Measurements from ENCODE around the gene CCR2. TPM values are rescaled to one million over a fixed set of nuclear protein-coding genes. Genes with fewer than 3 reads are reported as not detected.

Gene CCR2
- total RNA-seq, 1 donor from 2014 or later: 0.41 TPM

DNA sequence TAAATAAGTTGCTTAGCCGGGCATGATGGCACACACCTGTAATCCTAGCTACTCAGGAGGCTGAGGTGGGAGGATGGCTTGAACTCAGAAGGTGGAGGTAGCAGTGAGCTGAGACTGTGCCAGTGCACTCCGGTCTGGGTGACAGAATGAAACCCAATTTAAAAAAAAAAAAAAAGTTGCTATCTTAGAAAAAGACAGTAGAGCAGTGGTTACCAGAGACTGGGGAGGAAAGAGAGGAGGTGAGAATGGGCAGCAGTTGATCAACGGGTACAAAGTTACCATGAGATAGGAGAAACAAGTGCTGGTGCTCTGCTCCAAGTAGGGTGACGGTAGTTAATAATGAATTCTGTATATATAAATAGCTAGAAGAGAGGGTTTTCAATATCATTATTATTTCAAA lies 821 bp upstream of the CCR2 start:
- FAIRE-seq (no peak), DNase-seq (ENCODE audit: low spot score in 2 of 2) (no peak)

DNA sequence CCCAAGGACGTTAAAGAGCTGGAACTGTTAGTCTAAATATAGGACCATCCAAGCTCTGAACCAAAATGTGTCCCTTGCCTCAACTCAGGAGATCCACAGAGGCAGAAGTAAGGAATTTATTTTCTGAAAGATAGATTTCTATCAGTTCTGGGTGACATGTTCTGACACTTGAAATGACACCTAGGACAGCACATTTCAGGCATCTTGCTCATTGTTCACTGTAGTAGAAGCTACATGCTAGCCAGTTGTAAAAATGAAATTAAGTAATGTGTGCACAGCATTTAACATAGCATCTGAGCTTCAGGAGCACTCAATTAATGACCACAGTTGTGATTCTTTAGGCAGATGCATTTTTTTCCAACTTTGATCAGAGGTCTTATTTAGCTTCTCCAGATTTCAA lies 567 bp downstream of the CCR2 start:
- DNase-seq (ENCODE audit: low spot score in 2 of 2) (no peak), FAIRE-seq (no peak)

DNA sequence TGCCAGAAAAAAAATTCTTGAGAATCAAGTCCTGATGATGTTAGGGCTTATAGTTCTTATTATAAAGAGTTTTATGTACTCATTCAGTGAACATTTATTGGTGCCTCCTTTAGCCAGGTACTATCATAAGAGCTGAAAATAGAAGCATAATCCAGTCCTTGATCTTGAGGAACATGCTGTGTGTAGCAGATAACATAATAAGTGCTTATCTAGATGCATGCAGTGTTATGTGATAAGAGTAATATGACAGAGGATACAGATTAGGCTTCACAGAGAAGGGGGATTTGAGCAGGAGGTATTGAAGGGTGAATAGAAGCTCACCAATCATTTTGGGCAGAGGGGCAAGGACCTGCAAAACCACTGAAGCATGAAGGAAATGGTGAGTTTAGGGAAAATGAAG lies 1.1 kb downstream of the CCR2 start:
- DNase-seq (ENCODE audit: low spot score in 2 of 2) (no peak), FAIRE-seq (no peak)

DNA sequence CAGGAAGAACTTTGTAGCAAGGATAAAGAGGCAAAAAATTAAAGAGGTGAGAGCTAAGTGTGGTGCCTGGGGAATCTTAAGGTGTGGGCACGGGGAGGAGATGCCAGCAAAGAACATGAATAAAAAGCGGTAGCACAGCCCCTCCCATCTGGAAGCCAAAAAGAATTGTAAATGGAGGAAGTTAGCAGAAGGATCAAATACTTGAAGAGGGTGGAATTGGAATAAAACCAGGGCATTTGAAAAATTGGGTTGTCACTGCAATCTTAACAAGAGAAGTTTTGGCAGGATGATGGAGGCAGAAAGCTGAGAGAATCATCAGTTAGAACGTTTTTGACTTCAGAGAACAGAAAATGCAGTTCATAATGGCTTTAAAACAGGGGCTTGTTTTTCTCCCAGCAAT lies 2.4 kb downstream of the CCR2 start:
- no peak for FAIRE-seq
- DNase-seq (ENCODE audit: low spot score in 2 of 2): no peak

DNA sequence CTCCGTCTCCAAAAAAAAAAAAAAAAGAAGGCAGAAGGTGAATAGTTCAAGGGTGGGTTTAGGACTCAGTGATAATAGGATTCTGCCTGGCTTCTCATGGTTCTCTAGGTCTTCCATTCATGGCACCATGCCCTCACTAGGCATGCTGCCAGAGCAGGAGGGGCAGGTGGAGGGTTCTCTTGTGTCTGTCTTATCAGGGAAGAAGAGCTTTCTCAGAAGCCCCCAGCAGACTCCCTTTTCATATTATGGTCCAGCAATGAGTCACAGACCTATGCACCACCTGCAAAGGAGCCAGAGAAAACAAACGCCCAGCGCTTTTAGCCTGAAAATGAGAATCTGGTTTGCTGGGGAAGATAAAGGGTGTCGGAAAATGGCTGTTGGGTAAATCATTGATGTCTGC lies 3.0 kb downstream of the CCR2 start:
- FAIRE-seq (no peak), DNase-seq (ENCODE audit: low spot score in 2 of 2) (no peak)

DNA sequence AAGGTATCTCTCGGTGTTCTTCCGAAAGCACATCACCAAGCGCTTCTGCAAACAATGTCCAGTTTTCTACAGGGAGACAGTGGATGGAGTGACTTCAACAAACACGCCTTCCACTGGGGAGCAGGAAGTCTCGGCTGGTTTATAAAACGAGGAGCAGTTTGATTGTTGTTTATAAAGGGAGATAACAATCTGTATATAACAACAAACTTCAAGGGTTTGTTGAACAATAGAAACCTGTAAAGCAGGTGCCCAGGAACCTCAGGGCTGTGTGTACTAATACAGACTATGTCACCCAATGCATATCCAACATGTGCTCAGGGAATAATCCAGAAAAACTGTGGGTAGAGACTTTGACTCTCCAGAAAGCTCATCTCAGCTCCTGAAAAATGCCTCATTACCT lies 4.6 kb downstream of the CCR2 start:
- FAIRE-seq (no peak), DNase-seq (ENCODE audit: low spot score in 2 of 2) (no peak)

DNA sequence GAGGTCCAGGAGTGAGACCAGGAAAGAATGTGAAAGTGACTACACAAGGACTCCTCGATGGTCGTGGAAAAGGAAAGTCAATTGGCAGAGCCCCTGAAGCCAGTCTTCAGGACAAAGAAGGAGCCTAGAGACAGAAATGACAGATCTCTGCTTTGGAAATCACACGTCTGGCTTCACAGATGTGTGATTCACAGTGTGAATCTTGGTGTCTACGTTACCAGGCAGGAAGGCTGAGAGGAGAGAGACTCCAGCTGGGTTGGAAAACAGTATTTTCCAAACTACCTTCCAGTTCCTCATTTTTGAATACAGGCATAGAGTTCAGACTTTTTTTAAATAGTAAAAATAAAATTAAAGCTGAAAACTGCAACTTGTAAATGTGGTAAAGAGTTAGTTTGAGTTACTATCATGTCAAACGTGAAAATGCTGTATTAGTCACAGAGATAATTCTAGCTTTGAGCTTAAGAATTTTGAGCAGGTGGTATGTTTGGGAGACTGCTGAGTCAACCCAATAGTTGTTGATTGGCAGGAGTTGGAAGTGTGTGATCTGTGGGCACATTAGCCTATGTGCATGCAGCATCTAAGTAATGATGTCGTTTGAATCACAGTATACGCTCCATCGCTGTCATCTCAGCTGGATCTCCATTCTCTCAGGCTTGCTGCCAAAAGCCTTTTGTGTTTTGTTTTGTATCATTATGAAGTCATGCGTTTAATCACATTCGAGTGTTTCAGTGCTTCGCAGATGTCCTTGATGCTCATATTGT lies 6.0 kb downstream of the CCR2 start:
- peak in 1 of 2 donors; percentile 17 for DNase-seq (ENCODE audit: low spot score in 2 of 2)
- no peak for FAIRE-seq

DNA sequence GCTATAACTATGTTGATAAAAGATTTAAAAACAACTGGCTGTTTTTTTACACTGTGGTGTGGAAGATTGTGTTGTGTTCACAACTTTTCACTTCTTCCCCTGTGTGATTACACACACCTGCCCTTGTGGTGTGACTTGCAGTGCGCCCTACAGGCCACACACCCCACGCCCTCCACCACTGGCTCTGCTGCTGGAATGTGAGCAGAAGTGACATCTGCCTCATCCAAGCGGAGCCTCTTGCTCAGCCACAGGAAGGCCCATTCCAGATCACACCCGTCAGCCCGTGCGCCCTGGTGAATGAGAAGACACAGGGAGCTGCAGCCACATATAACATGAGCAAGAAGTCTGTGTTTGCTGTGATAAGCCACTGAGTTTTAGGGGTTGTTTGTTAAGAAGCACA lies 7.0 kb downstream of the CCR2 start:
- DNase-seq (ENCODE audit: low spot score in 2 of 2) (no peak), FAIRE-seq (no peak)

DNA sequence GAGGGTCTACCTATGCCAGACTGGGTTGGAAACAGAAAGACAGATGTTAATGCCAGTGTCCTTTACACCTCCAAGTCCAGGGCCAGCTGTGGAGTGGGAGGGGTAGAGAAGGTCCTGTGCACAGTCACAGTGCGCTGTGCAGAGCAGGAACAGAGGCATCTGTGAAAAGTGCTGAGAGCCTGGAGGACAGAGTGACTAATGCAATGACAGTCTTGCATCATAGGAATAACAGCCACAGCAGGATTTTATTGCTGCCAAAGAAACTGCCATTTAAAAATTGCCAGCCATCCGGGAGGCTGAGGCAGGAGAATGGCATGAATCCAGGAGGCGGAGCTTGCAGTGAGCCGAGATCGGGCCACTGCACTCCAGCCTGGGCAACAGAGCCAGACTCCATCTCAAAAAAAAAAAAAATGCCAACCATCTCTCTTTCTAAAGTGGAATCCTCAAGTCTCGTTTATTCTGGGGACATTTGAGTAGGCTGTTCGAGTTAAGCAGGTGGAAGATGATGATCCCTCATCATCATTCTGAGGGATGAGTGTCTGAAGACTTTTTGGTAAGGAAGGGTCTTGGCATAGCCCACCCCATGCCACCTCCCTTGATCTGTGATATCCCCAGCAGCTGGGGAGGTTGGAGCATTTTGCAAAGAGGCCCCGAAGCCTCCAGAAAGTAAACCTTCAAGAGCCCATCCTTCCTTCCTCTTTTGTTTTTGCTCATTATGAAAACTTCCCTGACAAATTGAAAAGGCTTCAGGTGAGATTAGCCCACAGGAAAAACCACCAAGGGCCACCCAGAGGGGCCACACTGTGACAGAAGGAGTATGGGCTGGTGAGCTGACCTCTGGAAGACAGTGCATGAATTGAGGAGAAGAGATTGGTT lies 7.7 kb downstream of the CCR2 start:
- FAIRE-seq (no peak), DNase-seq (ENCODE audit: low spot score in 2 of 2) (no peak)

DNA sequence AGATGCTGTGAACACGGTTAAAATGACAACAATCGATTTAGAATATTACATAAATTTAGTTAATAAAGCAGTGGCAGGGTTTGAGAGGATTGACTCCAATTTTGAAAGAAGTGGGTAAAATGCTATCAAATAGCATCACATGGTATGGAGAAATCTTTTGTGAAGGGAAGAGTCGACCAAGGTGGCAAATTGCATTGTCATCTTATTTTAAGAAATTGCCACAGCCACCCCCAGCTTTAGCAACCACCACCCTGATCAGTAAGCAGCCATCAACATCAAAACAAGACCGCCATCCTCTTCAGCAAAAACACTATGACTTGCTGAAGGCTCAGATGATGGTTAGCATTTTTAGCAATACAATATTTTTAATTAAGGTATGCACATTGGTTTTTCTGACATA lies 11.1 kb downstream of the CCR2 start:
- FAIRE-seq (no peak), DNase-seq (ENCODE audit: low spot score in 2 of 2) (no peak)

DNA sequence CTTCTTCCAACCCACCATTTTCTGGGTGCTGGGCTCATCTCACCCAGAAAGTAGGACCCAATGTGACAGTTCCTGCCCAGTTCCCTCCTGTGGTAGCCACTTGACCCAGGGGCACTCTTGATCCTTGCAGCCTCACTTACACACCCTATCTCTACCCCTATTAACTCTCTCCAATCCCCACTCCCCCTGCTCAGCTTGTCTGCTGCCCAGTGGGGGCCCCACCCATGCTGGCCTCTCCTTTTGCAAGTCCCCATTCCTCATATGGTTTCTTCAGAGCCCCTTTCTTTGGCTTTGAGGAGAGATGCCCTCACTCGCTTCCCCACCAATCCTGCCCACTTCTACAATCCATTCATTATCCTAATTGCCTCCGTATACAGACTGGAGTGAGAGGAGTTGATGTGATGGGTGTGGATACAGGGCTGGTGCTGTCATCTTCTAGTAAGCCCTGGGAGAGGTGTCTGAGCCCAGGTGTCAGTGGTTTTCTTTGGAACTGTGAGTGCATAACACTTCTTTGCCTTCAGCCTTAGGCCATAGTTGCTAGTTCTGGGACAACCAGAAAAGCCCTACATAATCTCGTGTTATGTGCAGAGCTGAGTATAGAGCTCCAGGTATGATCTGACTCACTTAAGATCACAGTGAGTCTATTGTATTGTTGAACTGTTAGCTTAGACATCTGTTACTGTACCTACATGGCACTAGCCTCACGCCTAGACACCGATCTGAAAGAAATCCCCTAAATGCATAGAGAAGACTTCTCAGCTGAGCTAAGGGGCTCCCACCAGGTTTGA lies 12.0 kb downstream of the CCR2 start:
- DNase-seq (ENCODE audit: low spot score in 2 of 2) (no peak), FAIRE-seq (no peak)

DNA sequence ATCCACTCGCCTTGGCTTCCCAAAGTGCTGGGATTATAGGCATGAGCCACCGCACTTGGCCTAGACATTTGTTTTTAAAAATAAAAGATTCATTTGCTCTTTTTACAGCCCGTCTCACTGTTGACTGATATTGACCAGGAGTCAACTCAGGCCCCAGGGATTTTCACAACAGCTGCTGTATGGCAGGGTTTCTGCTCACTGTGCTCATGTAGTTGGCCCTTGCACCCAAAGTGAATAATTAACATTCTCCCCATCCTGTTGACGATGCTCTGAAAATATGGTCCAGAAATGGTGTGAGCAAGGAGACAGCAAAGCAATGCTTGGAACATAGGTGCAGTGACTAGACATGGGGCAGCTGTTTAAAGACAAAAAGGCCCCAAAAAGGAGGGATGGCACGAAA lies 13.9 kb downstream of the CCR2 start:
- FAIRE-seq (no peak), DNase-seq (ENCODE audit: low spot score in 2 of 2) (no peak)

DNA sequence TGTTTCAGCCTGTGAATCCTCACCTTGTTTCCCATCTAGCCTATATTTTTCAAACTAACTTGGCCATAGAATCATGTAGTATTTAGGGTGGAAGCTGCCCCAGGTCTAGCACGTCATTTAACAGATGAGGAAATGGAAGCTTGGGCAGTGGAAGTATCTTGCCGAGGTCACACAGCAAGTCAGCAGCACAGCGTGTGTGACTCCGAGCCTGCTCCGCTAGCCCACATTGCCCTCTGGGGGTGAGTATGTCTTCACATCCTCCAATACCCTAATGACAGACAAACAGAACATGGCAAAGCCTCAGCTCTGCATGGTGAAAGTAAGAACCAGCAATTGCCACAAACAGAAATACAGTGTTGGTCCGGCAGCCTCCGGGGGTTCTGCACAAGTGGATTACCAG lies 14.7 kb downstream of the CCR2 start:
- DNase-seq (ENCODE audit: low spot score in 2 of 2) (no peak), FAIRE-seq (no peak)

DNA sequence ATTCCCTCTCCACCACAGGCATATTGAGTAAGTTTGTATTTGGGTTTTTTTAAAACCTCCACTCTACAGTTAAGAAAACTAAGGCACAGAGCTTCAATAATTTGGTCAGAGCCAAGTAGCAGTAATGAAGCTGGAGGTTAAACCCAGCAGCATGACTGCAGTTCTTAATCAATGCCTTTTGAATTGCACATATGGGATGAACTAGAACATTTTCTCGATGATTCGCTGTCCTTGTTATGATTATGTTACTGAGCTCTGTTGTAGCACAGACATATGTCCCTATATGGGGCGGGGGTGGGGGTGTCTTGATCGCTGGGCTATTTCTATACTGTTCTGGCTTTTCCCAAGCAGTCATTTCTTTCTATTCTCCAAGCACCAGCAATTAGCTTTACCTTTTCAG lies 15.2 kb downstream of the CCR2 start:
- no peak for FAIRE-seq

DNA sequence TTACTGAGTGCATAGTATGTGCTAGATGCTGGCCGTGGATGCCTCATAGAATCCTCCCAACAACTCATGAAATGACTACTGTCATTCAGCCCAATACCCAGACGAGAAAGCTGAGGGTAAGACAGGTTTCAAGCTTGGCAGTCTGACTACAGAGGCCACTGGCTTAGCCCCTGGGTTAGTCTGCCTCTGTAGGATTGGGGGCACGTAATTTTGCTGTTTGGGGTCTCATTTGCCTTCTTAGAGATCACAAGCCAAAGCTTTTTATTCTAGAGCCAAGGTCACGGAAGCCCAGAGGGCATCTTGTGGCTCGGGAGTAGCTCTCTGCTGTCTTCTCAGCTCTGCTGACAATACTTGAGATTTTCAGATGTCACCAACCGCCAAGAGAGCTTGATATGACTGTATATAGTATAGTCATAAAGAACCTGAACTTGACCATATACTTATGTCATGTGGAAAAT lies 15.8 kb downstream of the CCR2 start:
- DNase-seq (ENCODE audit: low spot score in 2 of 2) (no peak), FAIRE-seq (no peak)

More for the DNA sequence above, 15.2 kb downstream of the CCR2 start:
- DNase-seq (ENCODE audit: low spot score in 2 of 2): no peak

DNA sequence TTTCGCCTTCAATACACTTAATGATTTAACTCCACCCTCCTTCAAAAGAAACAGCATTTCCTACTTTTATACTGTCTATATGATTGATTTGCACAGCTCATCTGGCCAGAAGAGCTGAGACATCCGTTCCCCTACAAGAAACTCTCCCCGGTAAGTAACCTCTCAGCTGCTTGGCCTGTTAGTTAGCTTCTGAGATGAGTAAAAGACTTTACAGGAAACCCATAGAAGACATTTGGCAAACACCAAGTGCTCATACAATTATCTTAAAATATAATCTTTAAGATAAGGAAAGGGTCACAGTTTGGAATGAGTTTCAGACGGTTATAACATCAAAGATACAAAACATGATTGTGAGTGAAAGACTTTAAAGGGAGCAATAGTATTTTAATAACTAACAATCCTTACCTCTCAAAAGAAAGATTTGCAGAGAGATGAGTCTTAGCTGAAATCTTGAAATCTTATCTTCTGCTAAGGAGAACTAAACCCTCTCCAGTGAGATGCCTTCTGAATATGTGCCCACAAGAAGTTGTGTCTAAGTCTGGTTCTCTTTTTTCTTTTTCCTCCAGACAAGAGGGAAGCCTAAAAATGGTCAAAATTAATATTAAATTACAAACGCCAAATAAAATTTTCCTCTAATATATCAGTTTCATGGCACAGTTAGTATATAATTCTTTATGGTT lies 17.1 kb downstream of the CCR2 start, which contains the start of gene CCR5:
CCR5 (plus strand) TSS at position 108 of the 680 bp plus-strand sequence. CDS start 1,957 bp downstream, outside the sequence.
- FAIRE-seq (no peak), DNase-seq (ENCODE audit: low spot score in 2 of 2) (no peak)

DNA sequence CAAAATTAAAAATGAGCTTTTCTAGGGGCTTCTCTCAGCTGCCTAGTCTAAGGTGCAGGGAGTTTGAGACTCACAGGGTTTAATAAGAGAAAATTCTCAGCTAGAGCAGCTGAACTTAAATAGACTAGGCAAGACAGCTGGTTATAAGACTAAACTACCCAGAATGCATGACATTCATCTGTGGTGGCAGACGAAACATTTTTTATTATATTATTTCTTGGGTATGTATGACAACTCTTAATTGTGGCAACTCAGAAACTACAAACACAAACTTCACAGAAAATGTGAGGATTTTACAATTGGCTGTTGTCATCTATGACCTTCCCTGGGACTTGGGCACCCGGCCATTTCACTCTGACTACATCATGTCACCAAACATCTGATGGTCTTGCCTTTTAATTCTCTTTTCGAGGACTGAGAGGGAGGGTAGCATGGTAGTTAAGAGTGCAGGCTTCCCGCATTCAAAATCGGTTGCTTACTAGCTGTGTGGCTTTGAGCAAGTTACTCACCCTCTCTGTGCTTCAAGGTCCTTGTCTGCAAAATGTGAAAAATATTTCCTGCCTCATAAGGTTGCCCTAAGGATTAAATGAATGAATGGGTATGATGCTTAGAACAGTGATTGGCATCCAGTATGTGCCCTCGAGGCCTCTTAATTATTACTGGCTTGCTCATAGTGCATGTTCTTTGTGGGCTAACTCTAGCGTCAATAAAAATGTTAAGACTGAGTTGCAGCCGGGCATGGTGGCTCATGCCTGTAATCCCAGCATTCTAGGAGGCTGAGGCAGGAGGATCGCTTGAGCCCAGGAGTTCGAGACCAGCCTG lies 17.8 kb downstream of the CCR2 start:
- FAIRE-seq: no peak
- DNase-seq (ENCODE audit: low spot score in 2 of 2): no peak

DNA sequence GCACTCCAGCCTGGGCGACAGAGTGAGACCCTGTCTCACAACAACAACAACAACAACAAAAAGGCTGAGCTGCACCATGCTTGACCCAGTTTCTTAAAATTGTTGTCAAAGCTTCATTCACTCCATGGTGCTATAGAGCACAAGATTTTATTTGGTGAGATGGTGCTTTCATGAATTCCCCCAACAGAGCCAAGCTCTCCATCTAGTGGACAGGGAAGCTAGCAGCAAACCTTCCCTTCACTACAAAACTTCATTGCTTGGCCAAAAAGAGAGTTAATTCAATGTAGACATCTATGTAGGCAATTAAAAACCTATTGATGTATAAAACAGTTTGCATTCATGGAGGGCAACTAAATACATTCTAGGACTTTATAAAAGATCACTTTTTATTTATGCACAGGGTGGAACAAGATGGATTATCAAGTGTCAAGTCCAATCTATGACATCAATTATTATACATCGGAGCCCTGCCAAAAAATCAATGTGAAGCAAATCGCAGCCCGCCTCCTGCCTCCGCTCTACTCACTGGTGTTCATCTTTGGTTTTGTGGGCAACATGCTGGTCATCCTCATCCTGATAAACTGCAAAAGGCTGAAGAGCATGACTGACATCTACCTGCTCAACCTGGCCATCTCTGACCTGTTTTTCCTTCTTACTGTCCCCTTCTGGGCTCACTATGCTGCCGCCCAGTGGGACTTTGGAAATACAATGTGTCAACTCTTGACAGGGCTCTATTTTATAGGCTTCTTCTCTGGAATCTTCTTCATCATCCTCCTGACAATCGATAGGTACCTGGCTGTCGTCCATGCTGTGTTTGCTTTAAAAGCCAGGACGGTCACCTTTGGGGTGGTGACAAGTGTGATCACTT lies 18.8 kb downstream of the CCR2 start:
- FAIRE-seq: no peak
- no peak for DNase-seq (ENCODE audit: low spot score in 2 of 2)

Measured in frontal cortex (tissue), 4 donors.